GM15510 (cell line): Measurements from ENCODE around the gene RAF1.

Source experiments
- POLR2A ChIP-seq: IDR thresholded peaks from 3 replicates; pipeline ENCODE4 v1.6.1; 2011; ENCODE audit warnings: borderline replicate concordance; ENCODE audit not compliant: insufficient read length; ENCODE audit errors: extremely low read depth

RAF1 gene

GRCh38 chr3:12659316-12660015, 4.5 kb downstream of the RAF1 start:
- no peak for TF ChIP-seq POLR2A

GRCh38 chr3:12658593-12659058, 5.3 kb downstream of the RAF1 start:
- TF ChIP-seq POLR2A, result no peak

- no peak for TF ChIP-seq POLR2A
Observed at GRCh38 chr3:12656850-12657249, 7.1 kb downstream of the RAF1 start.

GRCh38 chr3:12656193-12656592, 7.7 kb downstream of the RAF1 start:
- no peak for TF ChIP-seq POLR2A

- no peak for TF ChIP-seq POLR2A
Observed at GRCh38 chr3:12655701-12656100, 8.2 kb downstream of the RAF1 start.

- TF ChIP-seq POLR2A, result no peak
Observed at GRCh38 chr3:12653747-12654146, 10.2 kb downstream of the RAF1 start.

- no peak for TF ChIP-seq POLR2A
Observed at GRCh38 chr3:12648384-12648959, 15.4 kb downstream of the RAF1 start.

GRCh38 chr3:12644331-12644937, 19.5 kb downstream of the RAF1 start:
- no peak for TF ChIP-seq POLR2A

GRCh38 chr3:12643724-12644123, 20.2 kb downstream of the RAF1 start:
- TF ChIP-seq POLR2A, result no peak

- no peak for TF ChIP-seq POLR2A
Observed at GRCh38 chr3:12643010-12643380, 20.9 kb downstream of the RAF1 start.

GRCh38 chr3:12638105-12638504, 25.8 kb downstream of the RAF1 start:
- no peak for TF ChIP-seq POLR2A

GRCh38 chr3:12633108-12633507, 30.8 kb downstream of the RAF1 start:
- no peak for TF ChIP-seq POLR2A

GRCh38 chr3:12632523-12632922, 31.4 kb downstream of the RAF1 start:
- TF ChIP-seq POLR2A, result no peak

GRCh38 chr3:12630292-12630691, 33.6 kb downstream of the RAF1 start:
- TF ChIP-seq POLR2A, result no peak

- no peak for TF ChIP-seq POLR2A
Observed at GRCh38 chr3:12629560-12629959, 34.4 kb downstream of the RAF1 start.

- no peak for TF ChIP-seq POLR2A
Observed at GRCh38 chr3:12628813-12629212, 35.1 kb downstream of the RAF1 start.
